ENCODE data around the gene PRR14.

GRCh38 chr16:30700971-30701370 lies 50.2 kb downstream of the PRR14 start:
- TF ChIP-seq CTCF (IDR thresholded peaks at IDR 0.05): no peak
- TF ChIP-seq POLR2AphosphoS5 (IDR thresholded peaks at IDR 0.05): no peak

Data from gastroesophageal sphincter (tissue), 3 donors.